HepG2 (cell line): ENCODE measurements around the gene IPO13. TPM values are rescaled to one million over a fixed set of nuclear protein-coding genes. Genes with fewer than 3 reads are reported as not detected.

Experiments
- ATAC-seq: fragments of 200-7000 bp; cut with Tn5 transposase; 3 replicates; pipeline ENCODE4 v1.9.1; 2020; ENCODE audit warnings: mild to moderate bottlenecking, moderate library complexity
- BruUV-seq: library from RNA; stranded (reverse); fragments of 400-500 nt; replicated peaks from 2 replicates; lab custom pipeline; 2021; lab: Mats Ljungman, UMichigan
- CTCF ChIA-PET: fragments of 300-600 bp; formaldehyde crosslinking; extraction: SDS; loops from one replicate; lab custom pipeline; 2021; ENCODE audit warnings: low total read pairs, inconsistent platforms, low intra/inter-chr PET ratio; lab: Yijun Ruan, JAX
- POLR2A ChIA-PET: fragments of 350-600 bp; sonication (Branson Sonifier 250); formaldehyde crosslinking; loops from one replicate; lab custom pipeline; 2020; ENCODE audit warnings: antibody characterized with exemption, inconsistent platforms; lab: Yijun Ruan, JAX
- DNase-seq: peaks from one replicate; pipeline ENCODE4 v3.0.0-alpha.2; 2015; ENCODE audit warnings: low spot score
- FAIRE-seq: peaks from 3 replicates; lab custom pipeline; 2011; peaks lifted over from hg19 to GRCh38; lab: Jason Lieb, UNC
- H2AFZ ChIP-seq: one replicate; pipeline ENCODE4 v1.6.1; 2011; ENCODE audit warnings: low read length, inconsistent platforms
- H3K27ac ChIP-seq: fragments of 300-600 bp; 3 replicates; pipeline ENCODE4 v1.8.0; 2011; ENCODE audit warnings: mixed run types, mild to moderate bottlenecking, mixed read lengths, low read length, inconsistent platforms; ENCODE audit not compliant: insufficient read depth; ENCODE audit errors: extremely low read length
- H3K27me3 ChIP-seq, 2 experiments: fragments of 200-600 bp in 1 of 2; 2 replicates in 1 of 2; 3 replicates in 1 of 2; pipeline versions ENCODE4 v1.6.0 to v1.8.0; 2011; ENCODE audit warnings: low read length in 2 of 2, mild to moderate bottlenecking in 2 of 2, moderate library complexity in 2 of 2, inconsistent platforms in 1 of 2; ENCODE audit not compliant: insufficient read depth in 2 of 2, control insufficient read depth in 1 of 2
- H3K36me3 ChIP-seq, 2 experiments: fragments of 200-600 bp in 1 of 2; replicated peaks in 1 of 2; 2 replicates in 1 of 2; 3 replicates in 1 of 2; pipeline versions ENCODE4 v1.5.1 to v1.8.0; 2011; ENCODE audit warnings: low read length in 2 of 2, inconsistent platforms in 1 of 2; ENCODE audit not compliant: insufficient read depth in 2 of 2, control insufficient read depth in 1 of 2
- H3K4me1 ChIP-seq: 2 replicates; pipeline ENCODE4 v1.5.1; 2012; ENCODE audit warnings: low read length, inconsistent platforms; ENCODE audit not compliant: insufficient read depth
- H3K4me2 ChIP-seq: 2 replicates; pipeline ENCODE4 v1.6.0; 2011; ENCODE audit warnings: low read depth, low read length, inconsistent platforms
- H3K4me3 ChIP-seq, 3 experiments: fragments of 200-600 bp in 1 of 3; sonication (generic), shearing (Covaris generic) in 1 of 3; replicated peaks in 1 of 3; 2 replicates each; pipeline ENCODE4 v1.5.1; 2011 to 2016; ENCODE audit warnings: low read length in 3 of 3, inconsistent platforms in 2 of 3, low read depth in 2 of 3, mild to moderate bottlenecking in 2 of 3, control low read depth in 1 of 3, mixed read lengths in 1 of 3; ENCODE audit not compliant: insufficient read depth in 1 of 3
- H3K79me2 ChIP-seq: one replicate; pipeline ENCODE4 v1.6.1; 2011; ENCODE audit warnings: low read length, inconsistent platforms; ENCODE audit not compliant: insufficient read depth
- H3K9ac ChIP-seq: 2 replicates; pipeline ENCODE4 v1.6.0; 2011; ENCODE audit warnings: mild to moderate bottlenecking, low read depth, low read length, inconsistent platforms; ENCODE audit not compliant: insufficient read depth
- H3K9me3 ChIP-seq: 2 replicates; pipeline ENCODE4 v1.5.1; 2012; ENCODE audit warnings: mild to moderate bottlenecking, low read length
- H4K20me1 ChIP-seq: 2 replicates; pipeline ENCODE4 v1.6.0; 2011; ENCODE audit warnings: inconsistent platforms, mild to moderate bottlenecking, low read length, moderate library complexity; ENCODE audit not compliant: insufficient read depth
- BRD4 ChIP-seq: sonication (generic); formaldehyde crosslinking; IDR thresholded peaks from 2 replicates; pipeline ENCODE4 v1.4.0; 2020; ENCODE audit warnings: missing genetic modification reagents
- GATAD2A ChIP-seq: IDR thresholded peaks from 2 replicates; pipeline ENCODE4 v1.6.1; 2016
- IRF2 ChIP-seq: IDR thresholded peaks from 2 replicates; pipeline ENCODE4 v1.6.1; 2018; ENCODE audit warnings: missing genetic modification reagents, missing compliant biosample characterization
- ISX ChIP-seq: sonication (generic); formaldehyde crosslinking; conservative IDR thresholded peaks from 2 replicates; pipeline ENCODE4 v1.5.0; 2020; ENCODE audit warnings: missing genetic modification reagents
- MAZ ChIP-seq, 2 experiments: sonication (generic) in 1 of 2; formaldehyde crosslinking in 1 of 2; IDR thresholded peaks; 2 replicates each; pipeline versions ENCODE4 v1.5.0 to v1.6.1; 2012 to 2020; ENCODE audit warnings: low read depth in 2 of 2, mild to moderate bottlenecking in 2 of 2, borderline replicate concordance in 1 of 2, improper control_type of control experiment in 1 of 2, low read length in 1 of 2, missing genetic modification reagents in 1 of 2, moderate library complexity in 1 of 2
- NFIC ChIP-seq: IDR thresholded peaks from 2 replicates; pipeline ENCODE4 v1.6.1; 2012; ENCODE audit warnings: mild to moderate bottlenecking, low read length, inconsistent platforms
- RAD21 ChIP-seq: fragments of 450-650 bp; formaldehyde crosslinking; IDR thresholded peaks from 2 replicates; pipeline ENCODE4 v1.5.0; 2020; ENCODE audit warnings: mild to moderate bottlenecking
- SMC3 ChIP-seq: IDR thresholded peaks from 2 replicates; pipeline ENCODE4 v1.6.1; 2011; ENCODE audit warnings: low read length, improper control_type of control experiment
- TEAD3 ChIP-seq: optimal IDR thresholded peaks from 2 replicates; pipeline ENCODE3; 2016; ENCODE audit warnings: borderline replicate concordance
- XRCC5 ChIP-seq: fragments of 200-400 bp; formaldehyde crosslinking; optimal IDR thresholded peaks from 2 replicates; pipeline ENCODE3; 2017; ENCODE audit warnings: mild to moderate bottlenecking, low read length
- ZNF253 ChIP-seq: sonication (generic); formaldehyde crosslinking; IDR thresholded peaks from 2 replicates; pipeline ENCODE4 v1.8.0; 2022; ENCODE audit warnings: mild to moderate bottlenecking, missing genetic modification reagents, borderline replicate concordance
- ZNF34 ChIP-seq: sonication (generic); formaldehyde crosslinking; IDR thresholded peaks from 2 replicates; pipeline ENCODE4 v1.4.0; 2020; ENCODE audit warnings: mild to moderate bottlenecking, missing genetic modification reagents, borderline replicate concordance
- WGBS: methylation state at CpG from one replicate; pipeline ENCODE4 v1.1.6; 2017; ENCODE audit warnings: low lambda C conversion rate; 5-methylcytosine and 5-hydroxymethylcytosine counted together
- in situ Hi-C: cut with HindIII; loops from 2 replicates; pipeline ENCODE4 v1.10.0; 2017; ENCODE audit warnings: low pct_unique_long_range_greater_than_20kb; ENCODE audit not compliant: extremely low pct_ligation_motif_present
- intact Hi-C: fragments of 100-400 bp; cut with micrococcal nuclease; formaldehyde crosslinking; loops from one replicate; pipeline ENCODE4 v1.10.0; 2022; ENCODE audit not compliant: unreplicated experiment
- polyA plus RNA-seq, 8 experiments: library from polyadenylated mRNA; depleted of rRNA in 3 of 8; stranded (reverse) in 7 of 8; unstranded in 1 of 8; fragments of >200 nt; fragmentation: Illumina TruSeq in 4 of 8; extraction: Trizol in 4 of 8; gene quantifications; 2 replicates each; pipeline versions ENCODE4 v1.2.1 to v1.2.3, GENCODE V29; 2011 to 2016; ENCODE audit warnings: low read depth in 4 of 8, missing spikeins in 1 of 8, mixed read lengths in 1 of 8; ENCODE audit not compliant: insufficient read depth in 1 of 8
- total RNA-seq, 5 experiments: library from RNA; depleted of rRNA; stranded (reverse); fragments of >200 nt; fragmentation: Illumina TruSeq; extraction: Trizol; gene quantifications; 2 replicates each; pipeline ENCODE4 v1.2.3, GENCODE V29; 2016; ENCODE audit warnings: low read depth in 1 of 5
- TF ChIP-seq, protein P1 (sequence below): sonication (generic); formaldehyde crosslinking; IDR thresholded peaks from 2 replicates; pipeline ENCODE4 v1.9.0; 2022; ENCODE audit warnings: missing genetic modification reagents, mild to moderate bottlenecking, borderline replicate concordance
- TF ChIP-seq, protein P2 (sequence below): IDR thresholded peaks from 2 replicates; pipeline ENCODE4 v1.6.1; 2016; ENCODE audit warnings: low read depth, borderline replicate concordance
- TF ChIP-seq, protein P3 (sequence below): sonication (generic); formaldehyde crosslinking; IDR thresholded peaks from 2 replicates; pipeline ENCODE4 v1.5.0; 2020; ENCODE audit warnings: mild to moderate bottlenecking, missing genetic modification reagents, moderate library complexity
- TF ChIP-seq, protein P4 (sequence below): sonication (generic); formaldehyde crosslinking; IDR thresholded peaks from 2 replicates; pipeline ENCODE4 v1.8.0; 2022; ENCODE audit warnings: mild to moderate bottlenecking, missing genetic modification reagents, moderate library complexity

Gene IPO13
- total and polyA plus RNA-seq, 2 of the 13 experiments (the other 11 are each of a cell fraction or from before 2014, with no cell fraction given), result 12.9 to 15.6 TPM

DNA sequence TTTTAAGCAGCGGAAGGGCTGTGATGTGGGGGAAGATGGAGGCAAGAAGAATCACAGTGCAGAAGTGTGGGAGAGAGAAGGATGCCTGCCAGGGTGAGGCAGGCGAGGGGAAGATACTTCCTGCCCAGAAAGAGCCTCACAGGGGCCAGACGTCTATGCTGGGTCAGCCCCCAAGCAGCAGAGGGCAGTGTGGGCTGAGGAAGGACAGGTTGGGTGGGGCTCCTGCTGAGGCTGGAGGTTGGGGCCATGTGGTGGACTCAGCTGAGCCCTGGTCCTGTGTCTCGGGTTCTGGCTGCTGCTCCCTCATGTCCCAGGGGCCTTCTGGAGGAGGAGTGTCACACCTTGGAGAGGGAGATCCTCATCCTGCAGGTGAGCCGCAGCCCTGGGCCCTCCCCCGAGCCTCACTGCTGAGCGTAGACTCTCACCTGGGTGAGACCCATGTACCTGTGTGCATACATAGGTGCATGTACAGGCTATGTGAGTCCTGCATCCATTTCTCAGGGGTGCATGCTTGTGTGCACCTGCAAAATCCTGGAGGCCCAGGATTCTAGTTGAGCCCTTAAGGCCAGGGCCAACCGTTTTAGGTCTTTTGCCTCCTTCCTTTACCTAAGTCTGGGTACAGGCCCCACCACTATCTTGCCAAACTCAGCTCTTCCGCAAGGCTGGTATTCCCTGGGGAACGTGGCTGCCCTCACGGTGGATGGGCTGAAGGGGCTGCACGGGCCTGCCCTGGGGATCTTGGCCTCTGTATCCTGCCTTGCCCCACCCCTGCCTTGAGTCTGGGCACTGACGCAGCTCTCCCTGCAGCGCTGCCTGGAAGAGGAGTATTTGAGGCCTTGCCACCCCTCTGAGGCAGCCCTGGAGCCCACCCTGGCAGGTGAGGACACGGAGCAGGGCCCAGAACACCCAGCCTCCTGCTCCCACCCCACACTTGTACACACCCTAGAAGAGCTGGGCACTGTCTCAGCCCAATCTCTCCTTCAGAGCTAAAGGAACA, 48.3 kb downstream of the IPO13 start:
- Histone ChIP-seq H3K9me3 (no peaks in the 10 kb centered on the region), H3K4me1 (peaks cover 54% of the 10 kb centered on the region), H3K9ac (no peak overlapping the region), H3K27ac (no peak overlapping the region), H3K36me3 (peaks cover 2 to 3% of the 10 kb centered on the region in 2 experiments; a peak in 2 of 5 replicates), H3K79me2 (no peaks in the 10 kb centered on the region), H3K4me2 (no peak overlapping the region), H3K4me3 (no peak overlapping the region), H3K27me3 (no peaks in the 10 kb centered on the region), H2AFZ (no peak overlapping the region), H4K20me1 (no peaks in the 10 kb centered on the region)
- 46% methylated on average over 5 of the region's 15 CpGs for WGBS
- peak; percentile 40 for DNase-seq
- intact Hi-C loops, result loop anchor here (2.0 kb wide), 1 partner anchor 42 kb away; no protein-coding TSS in a partner anchor
- ChIA-PET CTCF (interaction anchor here (1.3 to 1.5 kb wide), 2 partner anchors 41 to 53 kb away, joined by 6 to 8 read pairs; no protein-coding TSS in a partner anchor), POLR2A (interaction anchor here (1.1 to 1.2 kb wide), 2 partner anchors 17 to 48 kb away, joined by 3 to 4 read pairs; no protein-coding TSS in a partner anchor)
- no TSS peak for BruUV-seq
- ATAC-seq, result peak; percentile 63
- in situ Hi-C loops, result loop anchor here (5.0 kb wide), 1 partner anchor 37 kb away; the partner anchor contains the start of gene SLC6A9
- FAIRE-seq, result peak; percentile 50
- TF ChIP-seq BRD4 (no peak), ZNF253 (no peak), ISX (CRISPR knock-in tag) (no peak), TEAD3 (CRISPR knock-in tag) (peak; percentile 36), XRCC5 (peak; percentile 74), MAZ (IDR thresholded peaks at IDR 0.05; ENCODE audit: borderline replicate concordance, low read depth, low read length) (peak; percentile 26; the same call in 1 of the 2 replicates), MAZ (CRISPR knock-in tag; IDR thresholded peaks at IDR 0.05; ENCODE audit: low read depth) (no peak), GATAD2A (peak; percentile 37; the same call in 1 of the 2 replicates), NFIC (no peak), RAD21 (peak; percentile 57; the same call in 1 of the 2 replicates), ZNF34 (no peak), SMC3 (peak; percentile 49), IRF2 (peak; percentile 34; the same call in 1 of the 2 replicates)
- TF ChIP-seq, protein P1, sequence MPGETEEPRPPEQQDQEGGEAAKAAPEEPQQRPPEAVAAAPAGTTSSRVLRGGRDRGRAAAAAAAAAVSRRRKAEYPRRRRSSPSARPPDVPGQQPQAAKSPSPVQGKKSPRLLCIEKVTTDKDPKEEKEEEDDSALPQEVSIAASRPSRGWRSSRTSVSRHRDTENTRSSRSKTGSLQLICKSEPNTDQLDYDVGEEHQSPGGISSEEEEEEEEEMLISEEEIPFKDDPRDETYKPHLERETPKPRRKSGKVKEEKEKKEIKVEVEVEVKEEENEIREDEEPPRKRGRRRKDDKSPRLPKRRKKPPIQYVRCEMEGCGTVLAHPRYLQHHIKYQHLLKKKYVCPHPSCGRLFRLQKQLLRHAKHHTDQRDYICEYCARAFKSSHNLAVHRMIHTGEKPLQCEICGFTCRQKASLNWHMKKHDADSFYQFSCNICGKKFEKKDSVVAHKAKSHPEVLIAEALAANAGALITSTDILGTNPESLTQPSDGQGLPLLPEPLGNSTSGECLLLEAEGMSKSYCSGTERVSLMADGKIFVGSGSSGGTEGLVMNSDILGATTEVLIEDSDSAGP (CRISPR knock-in tag), result peak; percentile 7; the same call in 1 of the 2 replicates
- TF ChIP-seq, protein P2, sequence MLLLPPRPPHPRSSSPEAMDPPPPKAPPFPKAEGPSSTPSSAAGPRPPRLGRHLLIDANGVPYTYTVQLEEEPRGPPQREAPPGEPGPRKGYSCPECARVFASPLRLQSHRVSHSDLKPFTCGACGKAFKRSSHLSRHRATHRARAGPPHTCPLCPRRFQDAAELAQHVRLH, result 0 out of 2 replicates have a peak, but pooled peaks have one; percentile 20
- TF ChIP-seq, protein P3, sequence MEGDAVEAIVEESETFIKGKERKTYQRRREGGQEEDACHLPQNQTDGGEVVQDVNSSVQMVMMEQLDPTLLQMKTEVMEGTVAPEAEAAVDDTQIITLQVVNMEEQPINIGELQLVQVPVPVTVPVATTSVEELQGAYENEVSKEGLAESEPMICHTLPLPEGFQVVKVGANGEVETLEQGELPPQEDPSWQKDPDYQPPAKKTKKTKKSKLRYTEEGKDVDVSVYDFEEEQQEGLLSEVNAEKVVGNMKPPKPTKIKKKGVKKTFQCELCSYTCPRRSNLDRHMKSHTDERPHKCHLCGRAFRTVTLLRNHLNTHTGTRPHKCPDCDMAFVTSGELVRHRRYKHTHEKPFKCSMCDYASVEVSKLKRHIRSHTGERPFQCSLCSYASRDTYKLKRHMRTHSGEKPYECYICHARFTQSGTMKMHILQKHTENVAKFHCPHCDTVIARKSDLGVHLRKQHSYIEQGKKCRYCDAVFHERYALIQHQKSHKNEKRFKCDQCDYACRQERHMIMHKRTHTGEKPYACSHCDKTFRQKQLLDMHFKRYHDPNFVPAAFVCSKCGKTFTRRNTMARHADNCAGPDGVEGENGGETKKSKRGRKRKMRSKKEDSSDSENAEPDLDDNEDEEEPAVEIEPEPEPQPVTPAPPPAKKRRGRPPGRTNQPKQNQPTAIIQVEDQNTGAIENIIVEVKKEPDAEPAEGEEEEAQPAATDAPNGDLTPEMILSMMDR (CRISPR knock-in tag), result peak; percentile 86
- TF ChIP-seq, protein P4, sequence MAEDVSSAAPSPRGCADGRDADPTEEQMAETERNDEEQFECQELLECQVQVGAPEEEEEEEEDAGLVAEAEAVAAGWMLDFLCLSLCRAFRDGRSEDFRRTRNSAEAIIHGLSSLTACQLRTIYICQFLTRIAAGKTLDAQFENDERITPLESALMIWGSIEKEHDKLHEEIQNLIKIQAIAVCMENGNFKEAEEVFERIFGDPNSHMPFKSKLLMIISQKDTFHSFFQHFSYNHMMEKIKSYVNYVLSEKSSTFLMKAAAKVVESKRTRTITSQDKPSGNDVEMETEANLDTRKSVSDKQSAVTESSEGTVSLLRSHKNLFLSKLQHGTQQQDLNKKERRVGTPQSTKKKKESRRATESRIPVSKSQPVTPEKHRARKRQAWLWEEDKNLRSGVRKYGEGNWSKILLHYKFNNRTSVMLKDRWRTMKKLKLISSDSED, result no peak
